K562 (cell line): Measurements from ENCODE around the gene ZNF584. TPM values are rescaled to one million over a fixed set of nuclear protein-coding genes. Genes with fewer than 3 reads are reported as not detected.

Experiments used
- CHD4 ChIP-seq: fragments of 200-600 bp; sonication (generic); IDR thresholded peaks from 3 replicates; pipeline ENCODE4 v1.6.1; 2012; ENCODE audit warnings: low read depth, mild to moderate bottlenecking, mixed read lengths, low read length, inconsistent platforms; ENCODE audit not compliant: insufficient read depth, insufficient replicate concordance, poor library complexity, severe bottlenecking
- HNRNPLL ChIP-seq: fragments of 200-400 bp; formaldehyde crosslinking; IDR thresholded peaks from 2 replicates; pipeline ENCODE4 v1.6.1; 2017; ENCODE audit warnings: low read length, low read depth, mild to moderate bottlenecking; ENCODE audit not compliant: poor library complexity, severe bottlenecking
- MNT ChIP-seq, 2 experiments: fragments of 450-650 bp; conservative IDR thresholded peaks; 2 replicates each; pipeline ENCODE4 v1.6.1; 2017; ENCODE audit warnings: mild to moderate bottlenecking in 2 of 2, moderate library complexity in 2 of 2
- NRF1 ChIP-seq, 2 experiments: fragments of 450-650 bp; IDR thresholded peaks in 1 of 2; conservative IDR thresholded peaks in 1 of 2; 2 replicates each; pipeline ENCODE4 v1.6.1; 2014; ENCODE audit warnings: mild to moderate bottlenecking in 2 of 2
- PRPF4 ChIP-seq: fragments of 200-400 bp; formaldehyde crosslinking; IDR thresholded peaks from one replicate; pipeline ENCODE4 v1.6.1; 2017; ENCODE audit warnings: low read length, low read depth, mild to moderate bottlenecking; ENCODE audit not compliant: insufficient read depth, poor library complexity, severe bottlenecking
- PTRF ChIP-seq: fragments of 450-650 bp; IDR thresholded peaks from 2 replicates; pipeline ENCODE4 v1.6.1; 2016; ENCODE audit warnings: mild to moderate bottlenecking, missing genetic modification characterization, missing compliant biosample characterization
- RBFOX2 ChIP-seq: fragments of 200-400 bp; formaldehyde crosslinking; IDR thresholded peaks from 2 replicates; pipeline ENCODE4 v1.6.1; 2017; ENCODE audit warnings: low read depth, mild to moderate bottlenecking, low read length, moderate library complexity
- RBM15 ChIP-seq: fragments of 200-400 bp; formaldehyde crosslinking; IDR thresholded peaks from 2 replicates; pipeline ENCODE4 v1.6.1; 2018; ENCODE audit warnings: mild to moderate bottlenecking, low read length, moderate library complexity; ENCODE audit not compliant: insufficient read depth
- RUNX1 ChIP-seq: sonication (generic); IDR thresholded peaks from 2 replicates; pipeline ENCODE4 v1.6.1; 2016; ENCODE audit warnings: antibody characterized with exemption, low read depth
- TAF7 ChIP-seq: fragments of 450-650 bp; IDR thresholded peaks from 2 replicates; pipeline ENCODE4 v1.6.1; 2016; ENCODE audit warnings: missing genetic modification characterization, missing compliant biosample characterization
- TAF9B ChIP-seq: fragments of 450-650 bp; IDR thresholded peaks from 2 replicates; pipeline ENCODE4 v1.6.1; 2018; ENCODE audit warnings: mild to moderate bottlenecking; ENCODE audit not compliant: partially characterized antibody
- XRCC5 ChIP-seq: fragments of 200-400 bp; formaldehyde crosslinking; IDR thresholded peaks from 2 replicates; pipeline ENCODE4 v1.6.1; 2017; ENCODE audit warnings: low read depth, mild to moderate bottlenecking, low read length
- ZBTB26 ChIP-seq: fragments of 450-650 bp; formaldehyde crosslinking; IDR thresholded peaks from 2 replicates; pipeline ENCODE4 v1.4.0; 2022; ENCODE audit warnings: missing genetic modification characterization
- ZC3H4 ChIP-seq: sonication (generic); formaldehyde crosslinking; IDR thresholded peaks from 2 replicates; pipeline ENCODE4 v1.9.0; 2021; ENCODE audit warnings: missing genetic modification reagents, borderline replicate concordance
- ZNF212 ChIP-seq: fragments of 450-650 bp; formaldehyde crosslinking; IDR thresholded peaks from 2 replicates; pipeline ENCODE4 v1.4.0; 2020; ENCODE audit warnings: mild to moderate bottlenecking
- ZNF407 ChIP-seq: fragments of 450-650 bp; IDR thresholded peaks from 2 replicates; pipeline ENCODE4 v1.6.1; 2016; ENCODE audit warnings: low read depth
- polyA plus RNA-seq, 8 experiments: library from polyadenylated mRNA; depleted of rRNA in 4 of 8; stranded (reverse) in 5 of 8; unstranded in 3 of 8; fragments of >200 nt; fragmentation: Nextera tagmentation in 2 of 8; fragmentation: Illumina TruSeq in 1 of 8; extraction: Ambion mirVana in 2 of 8; extraction: Trizol in 1 of 8; gene quantifications; 2 replicates each; pipeline versions ENCODE4 v1.2.1 to v1.2.3, GENCODE V29; 2011 to 2014; ENCODE audit warnings: inconsistent platforms in 1 of 8, missing spikeins in 1 of 8
- total RNA-seq, 7 experiments: library from RNA; depleted of rRNA in 6 of 7; stranded (reverse); fragments of >200 nt in 6 of 7; fragmentation: Illumina TruSeq in 2 of 7; extraction: Trizol in 2 of 7; gene quantifications; 2 replicates each; pipeline versions ENCODE4 v1.2.1 to v1.2.3, GENCODE V29; 2011 to 2021; ENCODE audit warnings: low replicate concordance in 1 of 7

The ZNF584 gene
- total and polyA plus RNA-seq, 9 of the 15 experiments (the other 6 are each of a cell fraction or from before 2014, with no cell fraction given), result 5.8 to 43.4 (median 24.6) TPM

- TF ChIP-seq ZNF407 (peak; percentile 84), TAF9B (peak; percentile 77), ZNF212 (CRISPR knock-in tag) (no peak), TAF7 (tag) (peak; percentile 69), HNRNPLL (peak; percentile 77), RUNX1 (no peak), CHD4 (no peak), XRCC5 (0 out of 2 replicates have a peak, but pooled peaks have one; percentile 7), PTRF (no peak), MNT (conservative IDR thresholded peaks at IDR 0.05) (peak; percentile 76 to 86), ZBTB26 (CRISPR knock-in tag) (no peak), PRPF4 (peak; percentile 25), RBM15 (no peak), NRF1 (conservative IDR thresholded peaks at IDR 0.05 in 1 of 2, IDR thresholded peaks at IDR 0.05 in 1 of 2) (peak; percentile 82 to 85), RBFOX2 (peak; percentile 97), ZC3H4 (no peak)
Measured at GRCh38 chr19:58408152-58409009, at the start of gene ZNF584 (continued).
